HCT116 (cell line): ENCODE measurements around the gene RNF39. TPM values are rescaled to one million over a fixed set of nuclear protein-coding genes. Genes with fewer than 3 reads are reported as not detected.

Experiments used
- ATAC-seq: fragments of 200-7000 bp; cut with Tn5 transposase; 2 replicates; pipeline ENCODE4 v1.9.1; 2020; ENCODE audit warnings: mild to moderate bottlenecking, moderate library complexity
- BruUV-seq: library from RNA; stranded (reverse); fragments of 400-500 nt; replicated peaks from 2 replicates; lab custom pipeline; 2021; lab: Mats Ljungman, UMichigan
- CTCF ChIA-PET: fragments of 300-600 bp; sonication (Branson Sonifier 250); formaldehyde crosslinking; loops from one replicate; lab custom pipeline; 2021; ENCODE audit warnings: antibody characterized with exemption; lab: Charles Lee
- POLR2A ChIA-PET: fragments of 300-600, 350-600 bp; sonication (Branson Sonifier 250); formaldehyde crosslinking; loops from one replicate; lab custom pipeline; 2021; ENCODE audit warnings: antibody characterized with exemption; lab: Charles Lee
- RAD21 ChIA-PET, 2 experiments: fragments of 300-600 bp; sonication (Branson Sonifier 250); formaldehyde crosslinking; loops; one replicate each; lab custom pipeline; 2023; ENCODE audit warnings: low total read pairs in 2 of 2; ENCODE audit not compliant: uncharacterized antibody in 2 of 2, unreplicated experiment in 2 of 2, low non-redundant PET in 1 of 2; lab: Charles Lee
- DNase-seq: peaks from one replicate; pipeline ENCODE4 v3.0.0-alpha.2; 2010; ENCODE audit warnings: low read depth, low spot score
- H2AFZ ChIP-seq: fragments of 200-600 bp; shearing (Covaris generic), sonication (generic); 2 replicates; pipeline ENCODE4 v1.6.1; 2017; ENCODE audit warnings: low read depth, mixed run types, mixed read lengths, antibody characterized with exemption, low read length; ENCODE audit not compliant: poor library complexity, severe bottlenecking
- H3K27ac ChIP-seq: 2 replicates; pipeline ENCODE4 v1.5.1; 2012; ENCODE audit warnings: low read depth, low read length
- H3K27me3 ChIP-seq: fragments of 200-600 bp; sonication (generic); 2 replicates; pipeline ENCODE4 v1.6.1; 2016; ENCODE audit warnings: mixed run types, low read length, mixed read lengths; ENCODE audit not compliant: insufficient read depth
- H3K36me3 ChIP-seq, 2 experiments: fragments of 200-500 bp in 1 of 2; fragments of 200-600 bp in 1 of 2; sonication (Bioruptor generic) in 1 of 2; sonication (generic) in 1 of 2; 2 replicates each; pipeline versions ENCODE4 v1.5.1 to v1.6.1; 2014 to 2016; ENCODE audit warnings: low read length in 2 of 2, inconsistent platforms in 1 of 2, mixed read lengths in 1 of 2, mixed run types in 1 of 2; ENCODE audit not compliant: insufficient read depth in 2 of 2, control insufficient read depth in 1 of 2
- H3K4me1 ChIP-seq, 2 experiments: fragments of 200-600 bp in 1 of 2; sonication (generic) in 1 of 2; 2 replicates each; pipeline versions ENCODE4 v1.5.1 to v1.6.1; 2012 to 2017; ENCODE audit warnings: low read length in 2 of 2, inconsistent platforms in 1 of 2, mild to moderate bottlenecking in 1 of 2, mixed read lengths in 1 of 2, mixed run types in 1 of 2, moderate library complexity in 1 of 2; ENCODE audit not compliant: insufficient read depth in 2 of 2, control insufficient read depth in 1 of 2
- H3K4me2 ChIP-seq: fragments of 200-600 bp; sonication (generic); 2 replicates; pipeline ENCODE4 v1.6.1; 2017; ENCODE audit warnings: mixed run types, low read length, mixed read lengths
- H3K4me3 ChIP-seq, 2 experiments: fragments of 200-600 bp in 1 of 2; sonication (generic) in 1 of 2; replicated peaks in 1 of 2; 2 replicates each; pipeline ENCODE4 v1.5.1; 2011 to 2016; ENCODE audit warnings: low read length in 2 of 2, control low read depth in 1 of 2, low read depth in 1 of 2, mild to moderate bottlenecking in 1 of 2, mixed read lengths in 1 of 2, mixed run types in 1 of 2
- H3K79me2 ChIP-seq: fragments of 200-600 bp; sonication (generic); 2 replicates; pipeline ENCODE4 v1.6.1; 2017; ENCODE audit warnings: mild to moderate bottlenecking, mixed run types, low read length, moderate library complexity, mixed read lengths; ENCODE audit not compliant: insufficient read depth
- H3K9ac ChIP-seq: fragments of 200-600 bp; sonication (generic); 2 replicates; pipeline ENCODE4 v1.6.1; 2016; ENCODE audit warnings: low read length, mixed read lengths
- H3K9me2 ChIP-seq: fragments of 200-600 bp; sonication (generic), shearing (Covaris generic); 2 replicates; pipeline ENCODE4 v1.6.1; 2017; ENCODE audit warnings: mixed run types, mild to moderate bottlenecking, moderate library complexity; ENCODE audit not compliant: insufficient read depth
- H3K9me3 ChIP-seq, 2 experiments: fragments of 200-500 bp in 1 of 2; fragments of 200-600 bp in 1 of 2; sonication (Bioruptor generic) in 1 of 2; sonication (generic) in 1 of 2; 2 replicates each; pipeline ENCODE4 v1.6.1; 2014 to 2017; ENCODE audit warnings: low read length in 2 of 2, mixed read lengths in 2 of 2, inconsistent platforms in 1 of 2, low read depth in 1 of 2, mild to moderate bottlenecking in 1 of 2, mixed run types in 1 of 2, moderate library complexity in 1 of 2; ENCODE audit not compliant: control insufficient read depth in 1 of 2, insufficient read depth in 1 of 2
- H4K20me1 ChIP-seq: fragments of 200-600 bp; sonication (generic), shearing (Covaris generic); 2 replicates; pipeline ENCODE4 v1.6.1; 2017; ENCODE audit warnings: mixed run types, mild to moderate bottlenecking, moderate library complexity; ENCODE audit not compliant: insufficient read depth
- CEBPB ChIP-seq: IDR thresholded peaks from 2 replicates; pipeline ENCODE4 v1.6.1; 2012; ENCODE audit warnings: low read depth
- ELF1 ChIP-seq: IDR thresholded peaks from 2 replicates; pipeline ENCODE4 v1.6.1; 2012; ENCODE audit warnings: low read depth, borderline replicate concordance
- EZH2 ChIP-seq: fragments of 200-600 bp; sonication (generic); IDR thresholded peaks from 2 replicates; pipeline ENCODE4 v1.6.1; 2017; ENCODE audit warnings: antibody characterized with exemption, mixed run types
- EZH2phosphoT487 ChIP-seq: fragments of 200-600 bp; IDR thresholded peaks from 2 replicates; pipeline ENCODE4 v1.6.1; 2018; ENCODE audit warnings: antibody characterized with exemption, borderline replicate concordance
- FOSL1 ChIP-seq: IDR thresholded peaks from 2 replicates; pipeline ENCODE4 v1.6.1; 2012; ENCODE audit warnings: low read depth
- JUND ChIP-seq: IDR thresholded peaks from 2 replicates; pipeline ENCODE4 v1.6.1; 2012
- POLR2A ChIP-seq: IDR thresholded peaks from 2 replicates; pipeline ENCODE4 v1.7.0; 2011; ENCODE audit warnings: borderline replicate concordance; ENCODE audit not compliant: insufficient read depth, insufficient read length; ENCODE audit errors: extremely low read depth
- POLR2AphosphoS5 ChIP-seq: IDR thresholded peaks from 2 replicates; pipeline ENCODE4 v1.6.1; 2011; ENCODE audit warnings: mild to moderate bottlenecking, low read depth, low read length, moderate library complexity
- SIN3A ChIP-seq: IDR thresholded peaks from 2 replicates; pipeline ENCODE4 v1.6.1; 2012; ENCODE audit warnings: low read depth
- SP1 ChIP-seq: IDR thresholded peaks from 2 replicates; pipeline ENCODE4 v1.6.1; 2012; ENCODE audit warnings: low read depth
- SRF ChIP-seq: IDR thresholded peaks from 2 replicates; pipeline ENCODE4 v1.6.1; 2012; ENCODE audit warnings: low read depth
- TCF7L2 ChIP-seq: IDR thresholded peaks from 2 replicates; pipeline ENCODE4 v1.7.0; 2011; ENCODE audit warnings: borderline replicate concordance, inconsistent platforms; ENCODE audit not compliant: insufficient read depth, insufficient read length; ENCODE audit errors: extremely low read depth
- ZFX ChIP-seq: fragments of 450-650 bp; IDR thresholded peaks from 2 replicates; pipeline ENCODE4 v1.6.1; 2017
- ZNF274 ChIP-seq: fragments of 200-500 bp; sonication (Bioruptor generic); IDR thresholded peaks from 2 replicates; pipeline ENCODE4 v1.6.1; 2014; ENCODE audit warnings: mild to moderate bottlenecking, low read depth, low read length, inconsistent platforms
- intact Hi-C: fragments of 100-400 bp; cut with micrococcal nuclease; formaldehyde crosslinking; loops from 2 replicates; pipeline ENCODE4 v1.10.0; 2022
- total RNA-seq: library from RNA; stranded (reverse); gene quantifications from one replicate; pipeline ENCODE4 v1.2.1, GENCODE V29; 2021; ENCODE audit not compliant: unreplicated experiment
- TF ChIP-seq, protein P1 (sequence below), 3 experiments: fragments of 200-600 bp in 1 of 3; sonication (generic) in 1 of 3; IDR thresholded peaks in 2 of 3; conservative IDR thresholded peaks in 1 of 3; 2 replicates each; pipeline ENCODE4 v1.5.1; 2012 to 2017; ENCODE audit warnings: low read depth in 2 of 3, low read length in 2 of 3, antibody characterized with exemption in 1 of 3, borderline replicate concordance in 1 of 3, control low read depth in 1 of 3, mild to moderate bottlenecking in 1 of 3, mixed read lengths in 1 of 3, mixed run types in 1 of 3, moderate library complexity in 1 of 3; ENCODE audit not compliant: insufficient read depth in 1 of 3
- TF ChIP-seq, protein P2 (sequence below): IDR thresholded peaks from 2 replicates; pipeline ENCODE4 v1.6.1; 2012; ENCODE audit warnings: low read depth

RNF39 gene
- total RNA-seq, 1 experiment from 2014 or later: 0.22 TPM

DNA sequence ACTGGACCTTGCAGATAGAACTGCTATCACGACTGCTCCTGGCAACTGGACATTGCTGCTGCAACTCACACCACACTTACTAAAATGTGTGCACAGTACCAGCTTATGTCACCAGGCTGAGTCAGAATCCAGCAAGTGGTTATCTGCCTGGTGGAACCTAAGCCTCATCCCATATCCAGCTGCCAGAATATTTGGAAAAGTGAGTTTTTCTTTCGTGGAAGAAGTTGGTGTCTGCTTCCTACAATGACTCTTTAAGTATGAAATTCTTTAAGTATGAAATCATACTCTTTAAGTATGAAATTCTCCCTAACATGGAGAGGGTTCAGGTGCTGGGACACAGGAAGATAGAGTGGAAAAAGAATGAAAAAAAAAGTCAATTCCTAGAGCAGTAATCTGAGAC is 30.9 kb downstream of the RNF39 start:
- Histone ChIP-seq H4K20me1 (no peaks in the 10 kb centered on the region), H3K9ac (no peak overlapping the region), H3K27ac (no peak overlapping the region), H3K27me3 (no peaks in the 10 kb centered on the region), H2AFZ (no peak overlapping the region), H3K4me3 (no peak overlapping the region), H3K36me3 (no peaks in the 10 kb centered on the region), H3K79me2 (no peaks in the 10 kb centered on the region), H3K4me1 (no peaks in the 10 kb centered on the region), H3K4me2 (no peak overlapping the region), H3K9me3 (no peaks in the 10 kb centered on the region), H3K9me2 (no peaks in the 10 kb centered on the region)
- CTCF ChIA-PET: no interaction called here
- ATAC-seq: no peak
- intact Hi-C loops: no loop called here
- BruUV-seq: no TSS peak
- DNase-seq: no peak
- TF ChIP-seq POLR2A (no peak), JUND (no peak), EZH2 (no peak), SP1 (no peak), POLR2AphosphoS5 (no peak), EZH2phosphoT487 (no peak), SRF (no peak), ZFX (no peak), ELF1 (no peak)
- TF ChIP-seq, protein P1, sequence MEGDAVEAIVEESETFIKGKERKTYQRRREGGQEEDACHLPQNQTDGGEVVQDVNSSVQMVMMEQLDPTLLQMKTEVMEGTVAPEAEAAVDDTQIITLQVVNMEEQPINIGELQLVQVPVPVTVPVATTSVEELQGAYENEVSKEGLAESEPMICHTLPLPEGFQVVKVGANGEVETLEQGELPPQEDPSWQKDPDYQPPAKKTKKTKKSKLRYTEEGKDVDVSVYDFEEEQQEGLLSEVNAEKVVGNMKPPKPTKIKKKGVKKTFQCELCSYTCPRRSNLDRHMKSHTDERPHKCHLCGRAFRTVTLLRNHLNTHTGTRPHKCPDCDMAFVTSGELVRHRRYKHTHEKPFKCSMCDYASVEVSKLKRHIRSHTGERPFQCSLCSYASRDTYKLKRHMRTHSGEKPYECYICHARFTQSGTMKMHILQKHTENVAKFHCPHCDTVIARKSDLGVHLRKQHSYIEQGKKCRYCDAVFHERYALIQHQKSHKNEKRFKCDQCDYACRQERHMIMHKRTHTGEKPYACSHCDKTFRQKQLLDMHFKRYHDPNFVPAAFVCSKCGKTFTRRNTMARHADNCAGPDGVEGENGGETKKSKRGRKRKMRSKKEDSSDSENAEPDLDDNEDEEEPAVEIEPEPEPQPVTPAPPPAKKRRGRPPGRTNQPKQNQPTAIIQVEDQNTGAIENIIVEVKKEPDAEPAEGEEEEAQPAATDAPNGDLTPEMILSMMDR (IDR thresholded peaks at IDR 0.05 in 2 of 3, conservative IDR thresholded peaks at IDR 0.05 in 1 of 3; ENCODE audit: borderline replicate concordance in 1 of 3, insufficient read depth in 1 of 3, low read depth in 2 of 3, low read length in 2 of 3): no peak
- RAD21 ChIA-PET: no interaction called here
- POLR2A ChIA-PET: no interaction called here

DNA sequence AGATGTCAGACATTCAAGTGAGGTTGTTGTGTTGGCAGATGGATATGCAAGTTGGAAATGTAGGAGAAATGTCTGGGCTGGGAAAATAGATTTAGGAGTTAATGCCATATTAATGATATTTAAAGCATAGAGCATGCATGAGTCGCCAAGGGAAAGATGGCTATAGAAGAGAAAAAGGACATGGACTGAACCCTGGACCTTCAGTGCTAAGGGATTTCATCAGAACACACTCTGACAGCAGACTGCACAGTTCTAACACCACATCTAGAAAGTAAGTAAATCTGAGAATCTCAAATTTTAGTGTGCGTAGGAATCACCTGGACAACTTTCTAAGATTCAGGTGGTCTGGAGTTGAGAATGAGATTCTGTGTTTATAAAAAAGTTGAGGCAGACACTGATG is 31.8 kb downstream of the RNF39 start:
- BruUV-seq: no TSS peak
- Histone ChIP-seq H3K9me3 (no peaks in the 10 kb centered on the region), H3K79me2 (no peaks in the 10 kb centered on the region), H3K4me2 (no peak overlapping the region), H3K9me2 (no peaks in the 10 kb centered on the region), H3K27me3 (no peaks in the 10 kb centered on the region), H4K20me1 (no peaks in the 10 kb centered on the region), H3K9ac (no peak overlapping the region), H2AFZ (no peak overlapping the region), H3K27ac (no peak overlapping the region), H3K36me3 (no peaks in the 10 kb centered on the region), H3K4me1 (no peaks in the 10 kb centered on the region), H3K4me3 (no peak overlapping the region)
- intact Hi-C loops: no loop called here
- ChIA-PET POLR2A (no interaction called here), RAD21 (no interaction called here), CTCF (no interaction called here)
- ATAC-seq (no peak), DNase-seq (no peak)
- TF ChIP-seq SIN3A (no peak), ELF1 (no peak), CEBPB (no peak), SRF (no peak), FOSL1 (no peak), EZH2phosphoT487 (no peak), TCF7L2 (no peak), POLR2A (no peak), ZNF274 (no peak), ZFX (no peak)
- TF ChIP-seq, protein P2, sequence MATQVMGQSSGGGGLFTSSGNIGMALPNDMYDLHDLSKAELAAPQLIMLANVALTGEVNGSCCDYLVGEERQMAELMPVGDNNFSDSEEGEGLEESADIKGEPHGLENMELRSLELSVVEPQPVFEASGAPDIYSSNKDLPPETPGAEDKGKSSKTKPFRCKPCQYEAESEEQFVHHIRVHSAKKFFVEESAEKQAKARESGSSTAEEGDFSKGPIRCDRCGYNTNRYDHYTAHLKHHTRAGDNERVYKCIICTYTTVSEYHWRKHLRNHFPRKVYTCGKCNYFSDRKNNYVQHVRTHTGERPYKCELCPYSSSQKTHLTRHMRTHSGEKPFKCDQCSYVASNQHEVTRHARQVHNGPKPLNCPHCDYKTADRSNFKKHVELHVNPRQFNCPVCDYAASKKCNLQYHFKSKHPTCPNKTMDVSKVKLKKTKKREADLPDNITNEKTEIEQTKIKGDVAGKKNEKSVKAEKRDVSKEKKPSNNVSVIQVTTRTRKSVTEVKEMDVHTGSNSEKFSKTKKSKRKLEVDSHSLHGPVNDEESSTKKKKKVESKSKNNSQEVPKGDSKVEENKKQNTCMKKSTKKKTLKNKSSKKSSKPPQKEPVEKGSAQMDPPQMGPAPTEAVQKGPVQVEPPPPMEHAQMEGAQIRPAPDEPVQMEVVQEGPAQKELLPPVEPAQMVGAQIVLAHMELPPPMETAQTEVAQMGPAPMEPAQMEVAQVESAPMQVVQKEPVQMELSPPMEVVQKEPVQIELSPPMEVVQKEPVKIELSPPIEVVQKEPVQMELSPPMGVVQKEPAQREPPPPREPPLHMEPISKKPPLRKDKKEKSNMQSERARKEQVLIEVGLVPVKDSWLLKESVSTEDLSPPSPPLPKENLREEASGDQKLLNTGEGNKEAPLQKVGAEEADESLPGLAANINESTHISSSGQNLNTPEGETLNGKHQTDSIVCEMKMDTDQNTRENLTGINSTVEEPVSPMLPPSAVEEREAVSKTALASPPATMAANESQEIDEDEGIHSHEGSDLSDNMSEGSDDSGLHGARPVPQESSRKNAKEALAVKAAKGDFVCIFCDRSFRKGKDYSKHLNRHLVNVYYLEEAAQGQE: no peak
